Stimulated activated CD8-positive, alpha-beta memory T cell treated with anti-CD3 and anti-CD28 coated beads, Interleukin-4, amount 100 ng/mL, for 48 hours (primary cell): ENCODE measurements around the gene LRCH4.
"Not testable (repeated sequence)": the region's sequence is repeated elsewhere in the genome, so short reads cannot be mapped to it uniquely, and the experiment has no call there.

ENCODE experiments used
- DNase-seq: peaks from one replicate; pipeline ENCODE4 v3.0.0-alpha.2; 2020

The LRCH4 gene

DNA sequence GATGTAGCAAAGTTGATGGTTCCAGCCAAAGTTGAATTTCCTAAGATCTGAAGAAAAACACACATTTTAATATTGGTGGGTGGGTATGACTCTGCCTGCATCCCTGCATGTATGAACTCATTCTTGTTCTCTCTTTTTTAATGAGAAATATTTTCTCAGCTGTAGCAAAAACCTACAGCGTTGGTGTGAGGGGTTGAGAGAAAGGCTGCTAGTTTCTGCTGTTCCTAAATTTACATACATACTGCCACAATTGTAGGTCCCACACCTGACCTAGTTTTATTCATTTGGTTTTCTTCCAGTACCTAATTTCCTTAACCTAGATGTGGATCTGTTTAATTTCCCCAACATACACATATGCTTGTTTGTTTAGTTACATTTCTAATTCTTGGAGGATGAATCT, 42.3 kb downstream of the LRCH4 start:
- no peak for DNase-seq

DNA sequence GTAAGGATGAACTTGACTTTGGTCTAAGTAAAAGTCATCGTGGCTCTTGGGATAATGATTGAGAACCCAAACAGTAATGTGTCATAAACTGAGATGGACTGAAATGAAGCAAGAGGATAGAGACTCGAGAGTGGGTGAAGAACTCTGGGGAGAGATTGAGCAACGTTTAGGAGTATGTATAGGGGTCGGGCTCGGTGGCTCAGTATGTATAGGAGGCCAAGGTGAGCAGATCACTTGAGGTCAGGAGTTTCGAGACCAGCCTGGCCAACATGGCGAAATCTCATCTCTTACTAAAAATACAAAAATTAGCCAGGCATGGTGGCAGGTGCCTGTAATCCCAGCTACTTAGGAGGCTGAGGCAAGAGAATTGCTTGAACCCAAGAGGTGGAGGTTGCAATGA, 44.6 kb downstream of the LRCH4 start:
- DNase-seq: peak; percentile 45

DNA sequence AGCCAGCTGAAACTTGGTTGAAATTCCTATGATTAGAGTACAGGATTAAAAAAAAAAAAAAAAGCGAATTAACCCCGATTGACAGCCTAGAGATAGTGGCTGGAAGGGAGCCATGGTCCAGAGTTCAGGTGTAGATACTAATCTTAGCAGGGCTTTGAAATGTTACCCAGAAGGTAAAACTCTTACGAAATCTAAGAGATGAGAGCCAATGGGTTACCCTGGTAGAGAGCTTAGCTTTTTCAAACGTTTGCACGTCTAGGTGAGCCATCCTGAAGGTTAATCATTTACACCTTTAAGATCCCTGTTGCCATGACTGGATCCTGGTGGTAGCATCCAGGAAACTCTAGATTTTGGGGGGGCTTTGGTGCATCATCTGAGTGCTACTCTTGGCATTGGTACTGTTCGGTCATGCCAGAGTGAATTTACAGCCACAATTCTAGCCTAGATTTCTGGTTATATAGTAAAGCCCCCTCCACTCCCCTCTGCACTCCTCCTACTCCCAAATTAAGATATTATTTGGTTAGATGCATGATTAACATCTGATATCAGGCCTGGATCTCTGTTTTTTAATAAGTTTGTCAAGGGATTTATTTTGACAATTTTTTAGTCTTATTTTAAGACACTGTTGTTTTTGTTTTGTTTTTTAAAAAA, 45.7 kb downstream of the LRCH4 start:
- no peak for DNase-seq

DNA sequence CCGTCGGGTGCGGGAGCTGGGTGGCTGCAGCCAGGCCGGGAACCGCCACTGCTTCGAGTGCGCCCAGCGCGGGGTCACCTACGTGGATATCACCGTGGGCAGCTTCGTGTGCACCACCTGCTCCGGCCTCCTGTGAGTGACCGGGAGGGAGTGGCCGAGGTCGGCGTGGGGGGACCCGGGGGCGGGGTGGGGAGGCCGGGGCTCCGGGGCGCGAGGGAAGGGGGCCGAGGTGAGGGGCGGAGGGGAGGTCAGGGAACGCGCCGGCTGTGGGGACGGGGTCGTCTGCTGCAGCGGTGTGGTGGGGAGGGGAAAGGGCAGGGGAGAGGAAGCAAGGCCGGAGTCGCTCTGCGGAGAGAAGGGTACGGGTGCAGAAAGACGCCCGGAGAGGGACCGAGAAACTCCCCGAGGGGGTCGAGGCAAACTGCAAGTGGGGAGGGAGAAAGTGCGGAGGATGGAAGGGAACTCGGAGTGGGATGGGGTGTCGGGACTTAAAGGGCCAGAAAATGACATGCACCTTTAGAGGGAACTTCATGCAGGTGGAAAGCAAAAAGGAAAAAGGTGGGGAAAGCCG, 46.4 kb downstream of the LRCH4 start:
- no peak for DNase-seq

DNA sequence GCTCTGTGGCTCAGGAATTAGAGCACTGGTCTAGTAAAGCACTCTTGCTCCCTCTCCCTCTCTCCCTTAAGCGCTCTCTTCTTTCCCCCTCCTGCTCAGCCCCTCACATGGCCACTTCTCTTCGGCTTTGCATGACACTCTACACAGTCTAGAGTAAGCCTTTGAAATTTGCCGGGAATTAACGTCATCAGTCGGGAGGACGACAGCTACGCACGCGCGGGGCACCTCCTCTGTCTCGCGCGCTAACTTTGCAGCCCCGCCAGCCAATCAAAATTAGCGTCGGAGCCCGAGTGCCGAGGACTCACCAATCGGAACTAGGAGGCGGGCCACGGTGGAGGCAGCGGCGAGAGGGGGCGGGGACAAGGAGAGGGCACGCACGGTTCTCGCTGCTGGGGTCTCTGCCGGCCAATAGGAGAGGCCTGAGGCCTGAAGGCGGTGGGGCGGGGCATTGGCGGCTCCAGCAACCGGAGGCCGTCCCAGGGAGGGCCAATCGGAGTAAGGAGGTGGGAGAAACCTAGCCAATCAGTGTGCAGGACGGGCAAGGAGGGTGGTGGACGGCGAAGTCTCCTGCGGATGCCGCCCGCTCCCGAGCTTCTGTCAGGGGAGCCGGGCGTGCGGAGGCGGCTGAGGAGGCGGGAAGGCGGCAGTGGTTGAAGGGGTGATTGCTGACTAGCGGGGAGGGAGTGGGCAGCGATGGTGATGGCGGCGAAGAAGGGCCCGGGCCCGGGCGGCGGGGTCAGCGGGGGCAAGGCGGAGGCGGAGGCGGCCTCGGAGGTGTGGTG, 47.1 kb downstream of the LRCH4 start, which contains the start of gene AGFG2:
TSS of gene AGFG2 (plus strand) at position 550 of the 782 bp plus-strand sequence. CDS start at position 694, 144 bp downstream.
- DNase-seq: peak; percentile 100

DNA sequence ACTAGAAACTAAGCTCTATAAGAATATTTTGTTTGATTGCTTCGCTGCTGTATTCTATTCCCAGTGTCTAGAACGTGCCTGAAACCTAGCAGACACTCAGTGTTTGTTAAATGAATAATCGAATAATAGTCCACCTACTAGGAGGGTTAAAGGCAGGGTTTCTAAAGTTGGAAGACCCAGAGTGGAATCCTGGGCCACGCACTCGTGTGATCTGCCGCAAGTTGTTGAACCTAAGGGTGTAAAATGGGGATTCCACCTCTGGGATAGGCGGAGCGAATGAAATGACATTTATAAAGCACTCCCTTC, 47.6 kb downstream of the LRCH4 start:
- DNase-seq: no peak

DNA sequence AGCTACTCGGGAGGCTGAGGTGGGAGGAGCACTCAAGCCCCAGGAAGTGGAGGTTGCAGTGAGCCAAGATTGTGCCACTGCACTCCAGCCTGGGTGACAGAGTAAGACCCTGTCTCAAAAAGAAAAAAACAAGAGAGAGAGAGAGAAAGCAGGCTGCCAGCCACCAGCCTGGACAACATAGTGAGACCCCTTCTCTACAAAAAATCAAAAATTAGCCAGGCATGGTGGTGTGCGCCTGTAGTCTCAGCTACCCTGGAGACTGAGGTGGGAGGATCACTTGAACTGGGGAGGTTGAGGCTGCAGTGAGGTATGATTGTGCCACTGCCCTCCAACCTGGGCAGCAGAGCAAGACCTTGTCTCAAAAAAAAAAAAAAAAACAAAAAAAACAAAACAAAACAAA, 49.2 kb downstream of the LRCH4 start:
- DNase-seq: not testable (repeated sequence)

DNA sequence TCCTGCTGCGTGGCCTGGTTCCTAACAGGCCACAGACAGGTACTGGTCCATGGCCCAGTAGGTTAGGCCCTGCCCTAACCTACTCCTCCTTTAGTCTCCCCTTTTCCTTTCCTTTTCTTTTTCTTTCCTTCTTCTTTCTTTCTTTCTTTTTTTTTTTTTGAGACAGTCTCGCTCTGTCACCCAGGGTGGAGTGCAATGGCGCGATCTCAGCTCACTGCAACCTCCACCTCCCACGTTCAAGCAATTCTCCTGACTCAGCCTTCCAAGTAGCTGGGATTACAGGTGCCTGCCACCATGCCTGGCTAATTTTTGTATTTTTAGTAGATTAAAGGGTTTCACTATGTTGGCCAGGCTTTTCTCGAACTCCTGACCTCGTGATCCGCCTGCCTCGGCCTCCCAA, 49.9 kb downstream of the LRCH4 start:
- DNase-seq: not testable (repeated sequence)

DNA sequence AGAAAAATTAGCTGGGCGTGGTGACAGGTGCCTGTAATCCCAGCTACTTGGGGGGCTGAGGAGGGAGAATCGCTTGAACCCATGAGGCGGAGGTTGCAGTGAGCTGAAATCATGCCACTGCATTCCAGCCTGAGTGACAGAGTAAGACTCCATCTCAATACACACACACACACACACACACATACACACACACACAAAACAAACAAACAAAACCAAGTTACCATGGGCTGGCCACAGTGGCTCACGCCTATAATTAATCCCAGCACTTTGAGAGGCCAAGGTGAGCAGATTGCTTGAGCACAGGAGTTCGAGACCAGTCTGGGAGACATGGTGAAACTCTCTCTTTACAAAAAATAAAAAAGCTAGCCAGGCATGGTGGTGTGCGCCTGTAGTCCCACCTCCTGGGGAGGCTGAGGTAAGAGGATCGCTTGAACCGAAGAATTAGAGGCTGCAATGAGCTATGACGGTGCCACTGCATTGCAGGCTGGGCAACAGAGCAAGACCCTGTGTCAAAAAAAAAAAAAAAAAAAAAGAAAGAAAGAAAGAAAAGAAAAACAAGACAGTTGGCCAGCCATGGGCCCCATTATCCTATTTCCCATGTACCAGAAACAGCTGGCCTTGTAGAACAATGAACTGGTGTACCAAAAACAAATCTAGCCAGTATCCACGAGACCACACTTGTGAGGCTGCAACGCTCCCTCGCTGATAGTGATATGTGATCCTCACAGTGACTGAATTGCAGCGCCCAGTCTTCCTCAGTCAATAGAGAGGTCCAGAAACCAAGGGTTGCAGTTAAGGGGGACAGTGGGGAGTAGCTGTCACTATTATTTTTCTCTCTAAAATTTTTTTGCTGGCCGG, 53.5 kb downstream of the LRCH4 start:
- no peak for DNase-seq

DNA sequence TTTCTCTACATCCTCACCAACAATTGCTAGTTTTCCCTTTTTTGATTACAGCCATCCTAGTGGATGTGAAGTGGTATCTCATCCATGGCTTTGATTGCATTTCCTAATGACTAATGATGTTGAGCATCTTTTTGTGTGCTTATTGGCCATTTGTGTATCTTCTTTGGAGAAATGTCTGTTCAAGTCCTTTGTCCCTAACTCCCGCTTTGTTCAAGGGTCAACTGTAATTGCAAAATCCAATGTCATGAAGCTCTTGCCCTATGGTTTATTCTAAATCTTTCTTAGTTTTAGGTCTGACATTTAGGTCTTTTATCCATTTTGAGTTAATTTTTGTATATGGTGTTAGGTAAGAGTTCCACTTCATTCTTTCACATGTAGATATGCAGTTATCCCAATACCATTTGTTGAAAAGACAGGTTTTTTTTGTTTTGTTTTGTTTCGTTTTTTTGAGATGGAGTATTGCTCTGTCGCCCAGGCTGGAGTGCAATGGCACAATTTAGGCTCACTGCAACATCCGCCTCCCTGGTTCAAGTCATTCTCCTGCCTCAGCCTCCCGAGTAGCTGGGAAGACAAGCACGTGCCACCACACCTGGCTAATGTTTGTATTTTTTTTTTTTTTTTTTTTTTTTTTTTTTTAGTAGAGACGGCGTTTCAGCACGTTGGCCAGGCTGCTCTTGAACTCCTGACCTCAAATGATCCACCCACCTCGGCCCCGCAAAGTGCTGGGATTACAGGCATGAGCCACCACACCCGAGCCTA, 57.6 kb downstream of the LRCH4 start:
- DNase-seq: not testable (repeated sequence)
